H1 (cell line): ENCODE measurements around the gene XK. TPM values are rescaled to one million over a fixed set of nuclear protein-coding genes. Genes with fewer than 3 reads are reported as not detected.

Experiments used
- CTCF ChIA-PET: fragments of 300-600 bp; sonication (Branson Sonifier 250); formaldehyde crosslinking; loops from one replicate; lab custom pipeline; 2021; ENCODE audit not compliant: partially characterized antibody; lab: Charles Lee
- POLR2A ChIA-PET: fragments of 300-600 bp; sonication (Branson Sonifier 250); formaldehyde crosslinking; loops from one replicate; lab custom pipeline; 2021; ENCODE audit warnings: inconsistent platforms; ENCODE audit not compliant: partially characterized antibody; lab: Charles Lee
- DNase-seq, 2 experiments: peaks; one replicate each; pipeline versions ENCODE4 v3.0.0 to v3.0.0-alpha.2; 2010 to 2022; ENCODE audit warnings: low spot score in 2 of 2, low read depth in 1 of 2, mixed read lengths in 1 of 2
- FAIRE-seq: peaks from 2 replicates; lab custom pipeline; 2011; peaks lifted over from hg19 to GRCh38; lab: Jason Lieb, UNC
- H2AFZ ChIP-seq: 2 replicates; pipeline ENCODE4 v1.8.1; 2012; ENCODE audit warnings: low read length, inconsistent platforms
- H2AK5ac ChIP-seq: 2 replicates; pipeline ENCODE4 v1.6.1; 2013; ENCODE audit warnings: low read depth, low read length
- H2BK120ac ChIP-seq: replicated peaks from 2 replicates; pipeline ENCODE3; 2013; ENCODE audit warnings: low read depth, low read length, inconsistent platforms
- H2BK12ac ChIP-seq: 2 replicates; pipeline ENCODE4 v1.6.1; 2013; ENCODE audit warnings: low read depth, low read length
- H2BK15ac ChIP-seq: 2 replicates; pipeline ENCODE4 v1.6.1; 2013; ENCODE audit warnings: low read length
- H2BK20ac ChIP-seq: 2 replicates; pipeline ENCODE4 v1.6.1; 2013; ENCODE audit warnings: low read length
- H2BK5ac ChIP-seq: 2 replicates; pipeline ENCODE4 v1.6.1; 2013; ENCODE audit warnings: low read depth, low read length
- H3K14ac ChIP-seq: 2 replicates; pipeline ENCODE4 v1.6.1; 2013; ENCODE audit warnings: inconsistent platforms; ENCODE audit not compliant: insufficient read length
- H3K18ac ChIP-seq: 2 replicates; pipeline ENCODE4 v1.6.1; 2013; ENCODE audit warnings: low read length; ENCODE audit errors: extremely low read depth
- H3K23ac ChIP-seq: 2 replicates; pipeline ENCODE4 v1.6.1; 2013; ENCODE audit warnings: inconsistent platforms; ENCODE audit not compliant: insufficient read length
- H3K23me2 ChIP-seq: 2 replicates; pipeline ENCODE4 v1.6.1; 2013; ENCODE audit warnings: low read depth, low read length
- H3K27ac ChIP-seq: 2 replicates; pipeline ENCODE4 v1.6.1; 2011; ENCODE audit warnings: low read depth, low read length, inconsistent platforms
- H3K27me3 ChIP-seq, 4 experiments: replicated peaks in 1 of 4; 1 replicate in 1 of 4; 2 replicates in 3 of 4; pipeline versions ENCODE4 v1.6.1 to v1.8.1; 2011 to 2013; ENCODE audit warnings: low read length in 3 of 4, mild to moderate bottlenecking in 3 of 4, inconsistent platforms in 2 of 4, mixed read lengths in 2 of 4, moderate library complexity in 1 of 4; ENCODE audit not compliant: control insufficient read depth in 3 of 4, insufficient read depth in 3 of 4; ENCODE audit errors: extremely low read depth in 1 of 4
- H3K36me3 ChIP-seq, 4 experiments: 2 replicates each; pipeline versions ENCODE4 v1.6.1 to v1.8.1; 2011 to 2013; ENCODE audit warnings: mild to moderate bottlenecking in 4 of 4, low read length in 3 of 4, moderate library complexity in 2 of 4, control low read depth in 1 of 4, inconsistent platforms in 1 of 4; ENCODE audit not compliant: insufficient read depth in 4 of 4, control insufficient read depth in 2 of 4
- H3K4ac ChIP-seq: replicated peaks from 2 replicates; pipeline ENCODE3; 2013; ENCODE audit warnings: low read length, low read depth, mixed read lengths, inconsistent platforms; ENCODE audit not compliant: insufficient read length
- H3K4me1 ChIP-seq, 4 experiments: replicated peaks in 1 of 4; 1 replicate in 1 of 4; 2 replicates in 3 of 4; pipeline versions ENCODE4 v1.6.1 to v1.8.1; 2011 to 2013; ENCODE audit warnings: low read length in 3 of 4, inconsistent platforms in 2 of 4, mixed read lengths in 1 of 4; ENCODE audit not compliant: insufficient read depth in 4 of 4, control insufficient read depth in 3 of 4
- H3K4me2 ChIP-seq, 2 experiments: 2 replicates each; pipeline versions ENCODE4 v1.6.1 to v1.8.1; 2011 to 2013; ENCODE audit warnings: low read depth in 2 of 2, low read length in 2 of 2, control low read depth in 1 of 2, inconsistent platforms in 1 of 2, mild to moderate bottlenecking in 1 of 2; ENCODE audit not compliant: insufficient read depth in 1 of 2
- H3K4me3 ChIP-seq, 4 experiments: fragments of 200-600, 300-600 bp in 1 of 4; sonication (generic), shearing (Covaris generic), sonication (Bioruptor Twin) in 1 of 4; 2 replicates each; pipeline versions ENCODE4 v1.5.1 to v1.8.1; 2011 to 2016; ENCODE audit warnings: low read length in 4 of 4, low read depth in 3 of 4, control low read depth in 2 of 4, inconsistent platforms in 2 of 4, mild to moderate bottlenecking in 2 of 4, mixed read lengths in 1 of 4, moderate library complexity in 1 of 4; ENCODE audit not compliant: insufficient read depth in 2 of 4; ENCODE audit errors: extremely low read depth in 1 of 4
- H3K56ac ChIP-seq: replicated peaks from 2 replicates; pipeline ENCODE3; 2013; ENCODE audit warnings: low read depth, mild to moderate bottlenecking, mixed read lengths, low read length, inconsistent platforms; ENCODE audit not compliant: insufficient read length
- H3K79me1 ChIP-seq: 2 replicates; pipeline ENCODE4 v1.6.1; 2013; ENCODE audit warnings: low read depth, low read length, control low read depth
- H3K79me2 ChIP-seq, 2 experiments: 2 replicates each; pipeline versions ENCODE4 v1.6.1 to v1.8.1; 2012 to 2013; ENCODE audit warnings: low read length in 2 of 2, mild to moderate bottlenecking in 2 of 2, inconsistent platforms in 1 of 2; ENCODE audit not compliant: insufficient read depth in 2 of 2, control insufficient read depth in 1 of 2
- H3K9ac ChIP-seq, 4 experiments: replicated peaks in 1 of 4; 1 replicate in 1 of 4; 2 replicates in 3 of 4; pipeline versions ENCODE4 v1.6.1 to v1.8.1; 2011 to 2013; ENCODE audit warnings: low read depth in 3 of 4, low read length in 3 of 4, control low read depth in 2 of 4, mild to moderate bottlenecking in 2 of 4, moderate library complexity in 2 of 4, inconsistent platforms in 1 of 4; ENCODE audit errors: extremely low read depth in 1 of 4
- H3K9me3 ChIP-seq, 2 experiments: 2 replicates each; pipeline versions ENCODE4 v1.6.1 to v1.8.1; 2012 to 2013; ENCODE audit warnings: mild to moderate bottlenecking in 2 of 2, moderate library complexity in 2 of 2, control low read depth in 1 of 2, inconsistent platforms in 1 of 2, low read depth in 1 of 2, low read length in 1 of 2, mixed read lengths in 1 of 2; ENCODE audit not compliant: insufficient read depth in 2 of 2
- H4K20me1 ChIP-seq, 2 experiments: replicated peaks in 1 of 2; 2 replicates each; pipeline versions ENCODE3 to v1.8.1; 2011 to 2013; ENCODE audit warnings: inconsistent platforms in 2 of 2, low read length in 2 of 2, mild to moderate bottlenecking in 1 of 2; ENCODE audit not compliant: insufficient read depth in 2 of 2, control insufficient read depth in 1 of 2
- H4K5ac ChIP-seq: 2 replicates; pipeline ENCODE4 v1.6.1; 2013; ENCODE audit warnings: low read length, low read depth, mixed read lengths, inconsistent platforms; ENCODE audit not compliant: insufficient read length
- H4K8ac ChIP-seq: 2 replicates; pipeline ENCODE4 v1.8.0; 2013; ENCODE audit warnings: mild to moderate bottlenecking, moderate library complexity, low read length, inconsistent platforms; ENCODE audit not compliant: insufficient read depth; ENCODE audit errors: extremely low read depth
- H4K91ac ChIP-seq: replicated peaks from 2 replicates; pipeline ENCODE3; 2013; ENCODE audit warnings: low read length, mixed read lengths, inconsistent platforms; ENCODE audit not compliant: insufficient read length
- ATF3 ChIP-seq: IDR thresholded peaks from 2 replicates; pipeline ENCODE4 v1.6.1; 2011; ENCODE audit warnings: low read depth, mild to moderate bottlenecking, low read length; ENCODE audit not compliant: insufficient read depth
- CEBPB ChIP-seq: IDR thresholded peaks from 2 replicates; pipeline ENCODE4 v1.6.1; 2012; ENCODE audit warnings: low read depth, low read length
- CREB1 ChIP-seq: IDR thresholded peaks from 2 replicates; pipeline ENCODE4 v1.6.1; 2012; ENCODE audit warnings: inconsistent platforms
- EP300 ChIP-seq, 2 experiments: IDR thresholded peaks; 1 replicate in 1 of 2; 2 replicates in 1 of 2; pipeline ENCODE4 v1.6.1; 2011 to 2012; ENCODE audit warnings: low read depth in 2 of 2, low read length in 2 of 2, mild to moderate bottlenecking in 2 of 2, borderline replicate concordance in 1 of 2, inconsistent platforms in 1 of 2, moderate library complexity in 1 of 2
- EZH2 ChIP-seq: fragments of 200-600 bp; sonication (generic); IDR thresholded peaks from 2 replicates; pipeline ENCODE4 v1.7.1; 2012; ENCODE audit warnings: low read depth, mild to moderate bottlenecking, moderate library complexity, low read length, inconsistent platforms; ENCODE audit not compliant: severe bottlenecking
- POLR2AphosphoS5 ChIP-seq: IDR thresholded peaks from 2 replicates; pipeline ENCODE4 v1.6.1; 2011; ENCODE audit warnings: low read depth, low read length
- SIN3A ChIP-seq, 2 experiments: IDR thresholded peaks in 1 of 2; conservative IDR thresholded peaks in 1 of 2; 2 replicates each; pipeline ENCODE4 v1.6.1; 2011 to 2012; ENCODE audit warnings: low read length in 2 of 2, improper control_type of control experiment in 1 of 2, low read depth in 1 of 2, mild to moderate bottlenecking in 1 of 2
- SP2 ChIP-seq: IDR thresholded peaks from 2 replicates; pipeline ENCODE4 v1.6.1; 2012; ENCODE audit warnings: mild to moderate bottlenecking, low read length, inconsistent platforms
- TAF1 ChIP-seq: IDR thresholded peaks from 2 replicates; pipeline ENCODE4 v1.6.1; 2011; ENCODE audit warnings: mild to moderate bottlenecking, low read depth, low read length
- TAF7 ChIP-seq: optimal IDR thresholded peaks from 2 replicates; pipeline ENCODE3; 2011; ENCODE audit warnings: low read depth, mild to moderate bottlenecking, inconsistent platforms, low read length, moderate library complexity, borderline replicate concordance
- USF2 ChIP-seq: IDR thresholded peaks from 2 replicates; pipeline ENCODE4 v1.6.1; 2011; ENCODE audit warnings: low read length, improper control_type of control experiment
- WGBS, 2 experiments: shearing (Covaris generic) in 1 of 2; methylation state at CpG; one replicate each; pipeline versions ENCODE4 v1.1.6 to v1.1.7; 2013 to 2015; ENCODE audit warnings: low lambda C conversion rate in 2 of 2, mixed read lengths in 2 of 2, inconsistent platforms in 1 of 2, low coverage in 1 of 2, missing lambda C conversion rate in 1 of 2; ENCODE audit not compliant: insufficient replicate concordance in 2 of 2, insufficient coverage in 1 of 2, insufficient read length in 1 of 2; ENCODE audit errors: extremely low coverage in 1 of 2, missing lambda C conversion rate in 1 of 2; 5-methylcytosine and 5-hydroxymethylcytosine counted together
- polyA plus RNA-seq, 7 experiments: library from polyadenylated mRNA; depleted of rRNA in 3 of 7; stranded (reverse) in 5 of 7; unstranded in 2 of 7; fragments of >200 nt in 5 of 7; fragments of 200-250 nt in 2 of 7; gene quantifications; 1 replicate in 5 of 7; 2 replicates in 1 of 7; 4 replicates in 1 of 7; pipeline versions ENCODE4 v1.2.1 to v1.2.3, GENCODE V29; 2011 to 2013; ENCODE audit warnings: missing spikeins in 2 of 7, mixed read lengths in 2 of 7
- total RNA-seq: library from RNA; stranded (reverse); fragmentation: NEBNext Ultra II Directional; extraction: Animal tissue kit (Norgen Biotek cat#: 25700); gene quantifications from 2 replicates; pipeline ENCODE4 v1.2.1, GENCODE V29; 2021
- TF ChIP-seq, protein P1 (sequence below): IDR thresholded peaks from 2 replicates; pipeline ENCODE4 v1.6.1; 2012; ENCODE audit warnings: inconsistent platforms

Gene XK
- total and polyA plus RNA-seq, 2 of the 8 experiments (the other 6 are each of a cell fraction or from before 2014, with no cell fraction given) = 0.76 to 0.84 TPM

GRCh38 chrX:37711991-37712390, 26.4 kb downstream of the XK start:
- Histone ChIP-seq H4K5ac (no peak overlapping the region), H3K4ac (no peak overlapping the region), H3K79me2 (no peaks in the 10 kb centered on the region), H3K56ac (no peak overlapping the region), H2AK5ac (no peak overlapping the region), H2BK15ac (no peak overlapping the region), H3K9ac (no peak overlapping the region), H3K18ac (no peak overlapping the region), H3K4me2 (no peak overlapping the region), H3K4me1 (no peaks in the 10 kb centered on the region), H3K27me3 (no peaks in the 10 kb centered on the region), H2BK120ac (no peak overlapping the region), H2BK12ac (no peak overlapping the region), H2BK20ac (no peak overlapping the region), H4K8ac (no peak overlapping the region), H3K23me2 (no peaks in the 10 kb centered on the region), H3K23ac (no peak overlapping the region), H3K36me3 (no peaks in the 10 kb centered on the region), H3K14ac (no peak overlapping the region), H4K20me1 (no peaks in the 10 kb centered on the region), H3K4me3 (no peak overlapping the region), H2BK5ac (no peak overlapping the region), H2AFZ (no peak overlapping the region), H4K91ac (no peak overlapping the region), H3K27ac (no peak overlapping the region), H3K9me3 (no peaks in the 10 kb centered on the region; a peak in 1 of 4 replicates), H3K79me1 (no peaks in the 10 kb centered on the region)
- POLR2A ChIA-PET = no interaction called here
- no peak for DNase-seq
- WGBS, 2 experiments = 83% methylated on average over 3 of the region's 3 CpGs; no CpG with 5 or more reads in 1 of the 2 experiments
- FAIRE-seq = no peak
- CTCF ChIA-PET = interaction anchor here (1.5 kb wide), 1 partner anchor 34 kb away, joined by 3 read pairs; no protein-coding TSS in a partner anchor
- TF ChIP-seq SP2 = no peak
- TF ChIP-seq, protein P1, sequence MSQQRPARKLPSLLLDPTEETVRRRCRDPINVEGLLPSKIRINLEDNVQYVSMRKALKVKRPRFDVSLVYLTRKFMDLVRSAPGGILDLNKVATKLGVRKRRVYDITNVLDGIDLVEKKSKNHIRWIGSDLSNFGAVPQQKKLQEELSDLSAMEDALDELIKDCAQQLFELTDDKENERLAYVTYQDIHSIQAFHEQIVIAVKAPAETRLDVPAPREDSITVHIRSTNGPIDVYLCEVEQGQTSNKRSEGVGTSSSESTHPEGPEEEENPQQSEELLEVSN = no peak
- TF ChIP-seq TAF1 = no peak
- no peak for TF ChIP-seq EP300 (IDR thresholded peaks at IDR 0.05; ENCODE audit: borderline replicate concordance in 1 of 2, low read depth in 2 of 2, low read length in 2 of 2)
- TF ChIP-seq USF2 = no peak
- TF ChIP-seq POLR2AphosphoS5 = no peak
- TF ChIP-seq TAF7 = no peak
- no peak for TF ChIP-seq SIN3A (conservative IDR thresholded peaks at IDR 0.05 in 1 of 2, IDR thresholded peaks at IDR 0.05 in 1 of 2; ENCODE audit: low read depth in 1 of 2, low read length in 2 of 2)
- no peak for TF ChIP-seq ATF3
- TF ChIP-seq CEBPB = no peak
- TF ChIP-seq EZH2 = no peak
- no peak for TF ChIP-seq CREB1
